IMR-90 (cell line): ENCODE measurements around the gene CIAO2B. TPM values are rescaled to one million over a fixed set of nuclear protein-coding genes. Genes with fewer than 3 reads are reported as not detected.

Experiments used
- ATAC-seq: fragments of 200-7000 bp; cut with Tn5 transposase; 2 replicates; pipeline ENCODE4 v1.9.1; 2020; ENCODE audit warnings: low read depth, mild to moderate bottlenecking, moderate library complexity
- BruUV-seq: library from RNA; stranded (reverse); fragments of 400-500 nt; replicated peaks from 2 replicates; lab custom pipeline; 2021; lab: Mats Ljungman, UMichigan
- CTCF ChIA-PET: fragments of 300-600 bp; formaldehyde crosslinking; extraction: SDS; loops from one replicate; lab custom pipeline; 2021; ENCODE audit warnings: antibody characterized with exemption; lab: Yijun Ruan, JAX
- POLR2A ChIA-PET: fragments of 300-600 bp; sonication (Branson Sonifier 250); formaldehyde crosslinking; loops from one replicate; lab custom pipeline; 2022; ENCODE audit warnings: antibody characterized with exemption; ENCODE audit not compliant: unreplicated experiment; lab: Charles Lee
- DNase-seq: peaks from one replicate; pipeline ENCODE4 v3.0.0; 2013
- H2AFZ ChIP-seq: replicated peaks from 2 replicates; pipeline ENCODE3; 2013; ENCODE audit warnings: low read length, mild to moderate bottlenecking; ENCODE audit not compliant: poor library complexity
- H2AK5ac ChIP-seq: 2 replicates; pipeline ENCODE4 v1.6.1; 2013; ENCODE audit warnings: low read depth, low read length, inconsistent platforms
- H2AK9ac ChIP-seq: replicated peaks from 2 replicates; pipeline ENCODE3; 2013; ENCODE audit warnings: mild to moderate bottlenecking, low read depth, low read length, moderate library complexity; ENCODE audit not compliant: poor library complexity
- H2BK120ac ChIP-seq: 2 replicates; pipeline ENCODE4 v1.6.1; 2013; ENCODE audit warnings: low read depth, low read length, inconsistent platforms
- H2BK15ac ChIP-seq: 3 replicates; pipeline ENCODE4 v1.6.1; 2013; ENCODE audit warnings: low read depth, low read length, inconsistent platforms
- H2BK20ac ChIP-seq: 2 replicates; pipeline ENCODE4 v1.6.1; 2013; ENCODE audit warnings: low read depth, mild to moderate bottlenecking, inconsistent platforms, low read length, moderate library complexity
- H2BK5ac ChIP-seq: 2 replicates; pipeline ENCODE4 v1.6.1; 2013; ENCODE audit warnings: mild to moderate bottlenecking, low read depth, low read length, inconsistent platforms; ENCODE audit not compliant: poor library complexity, severe bottlenecking
- H3K14ac ChIP-seq: replicated peaks from 2 replicates; pipeline ENCODE4 v1.6.1; 2013; ENCODE audit warnings: low read depth, low read length, inconsistent platforms
- H3K18ac ChIP-seq: 2 replicates; pipeline ENCODE4 v1.6.1; 2013; ENCODE audit warnings: low read depth, low read length, control low read depth
- H3K23ac ChIP-seq: 2 replicates; pipeline ENCODE4 v1.6.1; 2013; ENCODE audit warnings: low read depth, low read length, inconsistent platforms
- H3K27ac ChIP-seq: 2 replicates; pipeline ENCODE4 v1.5.1; 2013; ENCODE audit warnings: mild to moderate bottlenecking, control low read depth, low read length; ENCODE audit not compliant: insufficient read depth
- H3K27me3 ChIP-seq: 2 replicates; pipeline ENCODE4 v1.6.1; 2013; ENCODE audit warnings: low read length; ENCODE audit not compliant: control insufficient read depth, insufficient read depth
- H3K36me3 ChIP-seq: 2 replicates; pipeline ENCODE4 v1.6.1; 2013; ENCODE audit warnings: low read length, mixed read lengths; ENCODE audit not compliant: control insufficient read depth, insufficient read depth
- H3K4ac ChIP-seq: 2 replicates; pipeline ENCODE4 v1.6.1; 2013; ENCODE audit warnings: low read depth, low read length, inconsistent platforms
- H3K4me1 ChIP-seq: 2 replicates; pipeline ENCODE4 v1.6.1; 2013; ENCODE audit warnings: low read length, mixed read lengths; ENCODE audit not compliant: control insufficient read depth, insufficient read depth
- H3K4me2 ChIP-seq: 2 replicates; pipeline ENCODE4 v1.6.1; 2013; ENCODE audit warnings: low read depth, mild to moderate bottlenecking, control low read depth, low read length, moderate library complexity
- H3K4me3 ChIP-seq: 2 replicates; pipeline ENCODE4 v1.5.1; 2013; ENCODE audit warnings: low read depth, mild to moderate bottlenecking, control low read depth, low read length, moderate library complexity; ENCODE audit not compliant: insufficient read depth
- H3K56ac ChIP-seq: 2 replicates; pipeline ENCODE4 v1.6.1; 2013; ENCODE audit warnings: low read length, inconsistent platforms; ENCODE audit not compliant: insufficient read depth; ENCODE audit errors: extremely low read depth
- H3K79me1 ChIP-seq, 2 experiments: 2 replicates each; pipeline ENCODE4 v1.6.1; 2013; ENCODE audit warnings: low read length in 2 of 2, inconsistent platforms in 1 of 2, low read depth in 1 of 2
- H3K9ac ChIP-seq: 2 replicates; pipeline ENCODE4 v1.6.1; 2013; ENCODE audit warnings: low read depth, low read length, control low read depth
- H3K9me1 ChIP-seq: 2 replicates; pipeline ENCODE4 v1.6.1; 2013; ENCODE audit warnings: low read length, inconsistent platforms; ENCODE audit not compliant: insufficient read depth
- H3K9me3 ChIP-seq: 2 replicates; pipeline ENCODE4 v1.6.1; 2013; ENCODE audit warnings: low read length; ENCODE audit not compliant: control insufficient read depth, insufficient read depth
- H4K20me1 ChIP-seq: 2 replicates; pipeline ENCODE4 v1.6.1; 2013; ENCODE audit warnings: low read length, inconsistent platforms; ENCODE audit not compliant: insufficient read depth
- H4K5ac ChIP-seq: 2 replicates; pipeline ENCODE4 v1.6.1; 2013; ENCODE audit warnings: mild to moderate bottlenecking, low read depth, low read length, control low read depth
- H4K8ac ChIP-seq, 2 experiments: 2 replicates each; pipeline ENCODE4 v1.6.1; 2013; ENCODE audit warnings: low read depth in 2 of 2, low read length in 2 of 2, control low read depth in 1 of 2, inconsistent platforms in 1 of 2
- H4K91ac ChIP-seq: 2 replicates; pipeline ENCODE4 v1.6.1; 2013; ENCODE audit warnings: low read depth, low read length, inconsistent platforms; ENCODE audit not compliant: insufficient read depth
- BHLHE40 ChIP-seq: fragments of 150-350 bp; IDR thresholded peaks from 2 replicates; pipeline ENCODE4 v1.6.1; 2016; ENCODE audit warnings: mild to moderate bottlenecking, low read depth, low read length
- CHD1 ChIP-seq: IDR thresholded peaks from 2 replicates; pipeline ENCODE4 v1.6.1; 2012; ENCODE audit warnings: low read depth, low read length, improper control_type of control experiment
- FOS ChIP-seq: fragments of 150-350 bp; IDR thresholded peaks from 2 replicates; pipeline ENCODE4 v1.6.1; 2016; ENCODE audit warnings: low read depth, low read length
- MAFK ChIP-seq: IDR thresholded peaks from 2 replicates; pipeline ENCODE4 v1.6.1; 2012; ENCODE audit warnings: low read depth, low read length, improper control_type of control experiment
- MAZ ChIP-seq: IDR thresholded peaks from 2 replicates; pipeline ENCODE4 v1.6.1; 2012; ENCODE audit warnings: low read depth, mild to moderate bottlenecking, low read length, improper control_type of control experiment, moderate library complexity, borderline replicate concordance
- NFE2L2 ChIP-seq: fragments of 150-350 bp; IDR thresholded peaks from 2 replicates; pipeline ENCODE4 v1.6.1; 2016; ENCODE audit warnings: low read depth, mild to moderate bottlenecking, low read length
- POLR2A ChIP-seq: IDR thresholded peaks from 2 replicates; pipeline ENCODE4 v1.6.1; 2012; ENCODE audit warnings: mild to moderate bottlenecking, low read depth, low read length
- RAD21 ChIP-seq: IDR thresholded peaks from 2 replicates; pipeline ENCODE4 v1.6.1; 2012; ENCODE audit warnings: low read length, improper control_type of control experiment
- RCOR1 ChIP-seq: IDR thresholded peaks from 2 replicates; pipeline ENCODE4 v1.6.1; 2012; ENCODE audit warnings: mild to moderate bottlenecking, low read length, improper control_type of control experiment; ENCODE audit not compliant: insufficient replicate concordance
- RFX5 ChIP-seq: IDR thresholded peaks from 2 replicates; pipeline ENCODE4 v1.8.0; 2012; ENCODE audit warnings: low read depth, mild to moderate bottlenecking, low read length, moderate library complexity
- SMC3 ChIP-seq: fragments of 150-350 bp; IDR thresholded peaks from 2 replicates; pipeline ENCODE4 v1.6.1; 2016; ENCODE audit warnings: low read depth, mild to moderate bottlenecking, antibody characterized with exemption, low read length, moderate library complexity
- USF2 ChIP-seq: fragments of 150-350 bp; IDR thresholded peaks from 2 replicates; pipeline ENCODE4 v1.6.1; 2017; ENCODE audit warnings: mild to moderate bottlenecking, antibody characterized with exemption, low read length, low read depth
- WGBS, 2 experiments: methylation state at CpG; one replicate each; pipeline versions ENCODE4 v1.1.5 to v1.1.7; 2013; ENCODE audit warnings: missing lambda C conversion rate in 2 of 2; ENCODE audit not compliant: insufficient read length in 1 of 2; ENCODE audit errors: extremely low coverage in 2 of 2; 5-methylcytosine and 5-hydroxymethylcytosine counted together
- dilution Hi-C: fragments of 300-500 bp; cut with HindIII; formaldehyde crosslinking; loops from one replicate; pipeline ENCODE4 v1.14.3; 2018; ENCODE audit warnings: low sequenced_read_pairs; ENCODE audit not compliant: unreplicated experiment
- in situ Hi-C: fragments of 300-500 bp; cut with MboI; formaldehyde crosslinking; loops from 3 replicates; pipeline ENCODE4 v1.14.3; 2019; ENCODE audit warnings: low sequenced_read_pairs, inconsistent platforms, mixed read lengths
- intact Hi-C: fragments of 100-400 bp; cut with micrococcal nuclease; formaldehyde crosslinking; loops from 2 replicates; pipeline ENCODE4 v1.10.0; 2022
- polyA plus RNA-seq, 3 experiments: library from polyadenylated mRNA; depleted of rRNA; stranded (reverse); fragments of >200 nt; gene quantifications; 2 replicates each; pipeline ENCODE4 v1.2.3, GENCODE V29; 2012; ENCODE audit warnings: low replicate concordance in 1 of 3
- total RNA-seq: library from RNA; depleted of rRNA; stranded (reverse); fragments of >200 nt; gene quantifications from 2 replicates; pipeline ENCODE4 v1.2.3, GENCODE V29; 2012
- TF ChIP-seq, protein P1 (sequence below): conservative IDR thresholded peaks from 2 replicates; pipeline ENCODE4 v1.5.1; 2012; ENCODE audit warnings: mild to moderate bottlenecking, low read depth, low read length, improper control_type of control experiment

Gene CIAO2B
- total and polyA plus RNA-seq, 2 of the 4 experiments (the other 2 are of a cell fraction), result 148 to 234 TPM

- Histone ChIP-seq H3K23ac (no peak overlapping the region), H2BK15ac (no peak overlapping the region), H3K56ac (no peak overlapping the region), H3K14ac (0 out of 2 replicates have a peak overlapping the region, but pooled peaks have one; percentile 12), H2AK5ac (0 out of 2 replicates have a peak overlapping the region, but pooled peaks have one; percentile 0), H3K27ac (no peak overlapping the region), H3K4ac (peak overlapping the region; percentile 23; the same call in 1 of the 2 replicates), H3K9me1 (peaks cover 27% of the 10 kb centered on the region), H4K5ac (no peak overlapping the region), H3K36me3 (no peaks in the 10 kb centered on the region; the same call in 1 of the 2 replicates), H3K79me1 (no peaks in the 10 kb centered on the region; a peak in 2 of 4 replicates), H2BK20ac (no peak overlapping the region), H3K18ac (peak overlapping the region; percentile 18; the same call in 1 of the 2 replicates), H3K9me3 (no peaks in the 10 kb centered on the region), H3K4me2 (no peak overlapping the region), H2BK120ac (no peak overlapping the region), H3K9ac (no peak overlapping the region), H4K8ac (no peak overlapping the region), H2AFZ (no peak overlapping the region), H4K20me1 (no peaks in the 10 kb centered on the region), H2BK5ac (peak overlapping the region; percentile 27), H4K91ac (no peak overlapping the region), H3K27me3 (no peaks in the 10 kb centered on the region), H3K4me1 (peaks cover 28% of the 10 kb centered on the region), H3K4me3 (no peak overlapping the region), H2AK9ac (no peak overlapping the region)
- TF ChIP-seq BHLHE40 (no peak), FOS (no peak), SMC3 (no peak), MAFK (no peak), USF2 (no peak), RCOR1 (no peak), MAZ (no peak), RFX5 (no peak), NFE2L2 (no peak), RAD21 (no peak), POLR2A (no peak), CHD1 (no peak)
- TF ChIP-seq, protein P1, sequence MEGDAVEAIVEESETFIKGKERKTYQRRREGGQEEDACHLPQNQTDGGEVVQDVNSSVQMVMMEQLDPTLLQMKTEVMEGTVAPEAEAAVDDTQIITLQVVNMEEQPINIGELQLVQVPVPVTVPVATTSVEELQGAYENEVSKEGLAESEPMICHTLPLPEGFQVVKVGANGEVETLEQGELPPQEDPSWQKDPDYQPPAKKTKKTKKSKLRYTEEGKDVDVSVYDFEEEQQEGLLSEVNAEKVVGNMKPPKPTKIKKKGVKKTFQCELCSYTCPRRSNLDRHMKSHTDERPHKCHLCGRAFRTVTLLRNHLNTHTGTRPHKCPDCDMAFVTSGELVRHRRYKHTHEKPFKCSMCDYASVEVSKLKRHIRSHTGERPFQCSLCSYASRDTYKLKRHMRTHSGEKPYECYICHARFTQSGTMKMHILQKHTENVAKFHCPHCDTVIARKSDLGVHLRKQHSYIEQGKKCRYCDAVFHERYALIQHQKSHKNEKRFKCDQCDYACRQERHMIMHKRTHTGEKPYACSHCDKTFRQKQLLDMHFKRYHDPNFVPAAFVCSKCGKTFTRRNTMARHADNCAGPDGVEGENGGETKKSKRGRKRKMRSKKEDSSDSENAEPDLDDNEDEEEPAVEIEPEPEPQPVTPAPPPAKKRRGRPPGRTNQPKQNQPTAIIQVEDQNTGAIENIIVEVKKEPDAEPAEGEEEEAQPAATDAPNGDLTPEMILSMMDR, result no peak
- intact Hi-C loops (loop anchor here (10.0 kb wide), 1 partner anchor 257 kb away; the partner anchor contains the start of genes B3GNT9, FBXL8 and TRADD), in situ Hi-C loops (loop anchor here (5.0 kb wide), 1 partner anchor 34 kb away; the partner anchor contains the start of gene CIAO2B), dilution Hi-C loops (no loop called here)
- ChIA-PET CTCF (interaction anchor here (1.2 kb wide), 1 partner anchor 31 kb away, joined by 6 read pairs; no protein-coding TSS in a partner anchor), POLR2A (no interaction called here)
- DNase-seq (peak; percentile 77), ATAC-seq (peak; percentile 31)
- no CpG with 5 or more reads among the region's 3 CpGs for WGBS, 2 experiments
- BruUV-seq, result no TSS peak
Observed at GRCh38 chr16:66898207-66898606, 36.0 kb downstream of the CIAO2B start.
